Adrenal gland (tissue), 5 donors: ENCODE measurements around the gene OR2S2.

Experiments
- POLR2A ChIP-seq, 2 donors: fragments of 450-650 bp; IDR thresholded peaks; one replicate each; pipeline ENCODE4 v1.6.1; 2017; ENCODE audit warnings: antibody characterized with exemption in 2 of 2, mild to moderate bottlenecking in 2 of 2, moderate library complexity in 1 of 2
- TF ChIP-seq, protein P1 (sequence below), 6 experiments: fragments of 450-650 bp in 4 of 6; fragments of 200-600 bp in 2 of 6; sonication (generic) in 1 of 6; IDR thresholded peaks; 1 replicate in 5 of 6; 2 replicates in 1 of 6; pipeline versions ENCODE4 v1.5.1 to v1.8.0; 2016 to 2021; ENCODE audit warnings: antibody characterized with exemption in 6 of 6, mild to moderate bottlenecking in 2 of 6, moderate library complexity in 1 of 6
- donor health status: DM: no; HTN: no; CAD: no.

DNA sequence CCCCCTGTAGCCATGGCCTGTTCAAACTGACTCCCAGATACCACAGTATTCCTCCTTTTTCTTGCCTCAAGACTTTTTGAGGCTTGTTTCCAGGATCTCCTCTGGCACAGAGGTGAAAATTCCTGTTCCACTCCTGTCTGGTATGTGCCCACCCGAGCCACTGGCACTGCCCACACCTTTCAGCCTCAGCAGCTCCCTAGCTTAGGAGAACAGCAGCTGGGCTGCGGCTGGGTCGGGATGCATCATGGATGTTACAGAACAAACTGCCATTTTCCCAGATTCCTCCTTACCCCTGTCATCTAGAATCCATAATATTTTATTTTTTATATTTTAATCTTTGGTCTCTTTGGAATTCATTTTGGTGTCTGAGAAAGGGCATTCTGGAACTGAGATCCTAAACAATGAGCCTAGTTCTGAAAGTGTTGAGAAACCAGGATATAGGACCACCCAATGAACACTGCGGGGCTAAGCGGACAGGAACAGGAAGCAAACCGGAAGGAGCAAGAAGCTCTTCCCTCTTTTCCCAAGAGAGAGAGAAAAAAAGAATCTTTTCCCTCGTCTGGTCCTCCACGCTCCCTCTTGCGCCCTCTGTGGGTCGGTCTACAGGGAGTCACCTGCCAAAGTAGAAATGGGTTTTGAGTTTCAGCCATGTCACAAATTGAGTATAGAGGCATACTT is 12.5 kb downstream of the OR2S2 start:
- TF ChIP-seq, protein P1, sequence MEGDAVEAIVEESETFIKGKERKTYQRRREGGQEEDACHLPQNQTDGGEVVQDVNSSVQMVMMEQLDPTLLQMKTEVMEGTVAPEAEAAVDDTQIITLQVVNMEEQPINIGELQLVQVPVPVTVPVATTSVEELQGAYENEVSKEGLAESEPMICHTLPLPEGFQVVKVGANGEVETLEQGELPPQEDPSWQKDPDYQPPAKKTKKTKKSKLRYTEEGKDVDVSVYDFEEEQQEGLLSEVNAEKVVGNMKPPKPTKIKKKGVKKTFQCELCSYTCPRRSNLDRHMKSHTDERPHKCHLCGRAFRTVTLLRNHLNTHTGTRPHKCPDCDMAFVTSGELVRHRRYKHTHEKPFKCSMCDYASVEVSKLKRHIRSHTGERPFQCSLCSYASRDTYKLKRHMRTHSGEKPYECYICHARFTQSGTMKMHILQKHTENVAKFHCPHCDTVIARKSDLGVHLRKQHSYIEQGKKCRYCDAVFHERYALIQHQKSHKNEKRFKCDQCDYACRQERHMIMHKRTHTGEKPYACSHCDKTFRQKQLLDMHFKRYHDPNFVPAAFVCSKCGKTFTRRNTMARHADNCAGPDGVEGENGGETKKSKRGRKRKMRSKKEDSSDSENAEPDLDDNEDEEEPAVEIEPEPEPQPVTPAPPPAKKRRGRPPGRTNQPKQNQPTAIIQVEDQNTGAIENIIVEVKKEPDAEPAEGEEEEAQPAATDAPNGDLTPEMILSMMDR (IDR thresholded peaks at IDR 0.05): peak; percentile 72 to 91 (median 84)
- TF ChIP-seq POLR2A (IDR thresholded peaks at IDR 0.05): no peak
